ENCODE results near the gene KRT31. TPM values are rescaled to one million over a fixed set of nuclear protein-coding genes. Genes with fewer than 3 reads are reported as not detected.

The KRT31 gene
- total RNA-seq, 2 experiments from 2014 or later = not detected

DNA sequence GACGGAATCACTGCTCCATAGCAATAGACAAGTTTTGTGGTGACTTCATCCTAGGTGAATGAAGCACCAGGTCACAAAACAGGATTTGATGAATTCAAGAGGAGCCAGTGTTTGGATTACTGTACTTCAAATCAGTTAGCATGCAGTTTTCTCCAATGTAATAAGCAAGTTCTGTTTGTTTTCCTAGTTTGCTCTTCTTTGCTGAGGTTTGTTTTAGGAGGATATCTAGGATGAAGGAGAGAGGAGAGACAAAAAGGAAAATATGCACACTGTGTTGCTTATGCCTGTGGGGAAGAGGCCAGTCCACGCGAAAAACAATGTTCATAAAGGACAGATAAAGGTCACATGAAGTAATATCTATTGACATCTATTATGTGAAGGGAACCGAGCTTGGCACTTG is 18.0 kb upstream of the KRT31 start:
- TF ChIP-seq, protein P1, sequence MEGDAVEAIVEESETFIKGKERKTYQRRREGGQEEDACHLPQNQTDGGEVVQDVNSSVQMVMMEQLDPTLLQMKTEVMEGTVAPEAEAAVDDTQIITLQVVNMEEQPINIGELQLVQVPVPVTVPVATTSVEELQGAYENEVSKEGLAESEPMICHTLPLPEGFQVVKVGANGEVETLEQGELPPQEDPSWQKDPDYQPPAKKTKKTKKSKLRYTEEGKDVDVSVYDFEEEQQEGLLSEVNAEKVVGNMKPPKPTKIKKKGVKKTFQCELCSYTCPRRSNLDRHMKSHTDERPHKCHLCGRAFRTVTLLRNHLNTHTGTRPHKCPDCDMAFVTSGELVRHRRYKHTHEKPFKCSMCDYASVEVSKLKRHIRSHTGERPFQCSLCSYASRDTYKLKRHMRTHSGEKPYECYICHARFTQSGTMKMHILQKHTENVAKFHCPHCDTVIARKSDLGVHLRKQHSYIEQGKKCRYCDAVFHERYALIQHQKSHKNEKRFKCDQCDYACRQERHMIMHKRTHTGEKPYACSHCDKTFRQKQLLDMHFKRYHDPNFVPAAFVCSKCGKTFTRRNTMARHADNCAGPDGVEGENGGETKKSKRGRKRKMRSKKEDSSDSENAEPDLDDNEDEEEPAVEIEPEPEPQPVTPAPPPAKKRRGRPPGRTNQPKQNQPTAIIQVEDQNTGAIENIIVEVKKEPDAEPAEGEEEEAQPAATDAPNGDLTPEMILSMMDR (IDR thresholded peaks at IDR 0.05) = no peak
- Mint-ChIP-seq H3K27ac (no peak overlapping the region), H3K9me3 (no peaks in the 10 kb centered on the region), H3K36me3 (ENCODE audit: low read depth) (no peaks in the 10 kb centered on the region), H3K4me1 (ENCODE audit: low read depth) (peaks cover 4% of the 10 kb centered on the region), H3K27me3 (no peaks in the 10 kb centered on the region), H3K4me3 (no peak overlapping the region)
- intact Hi-C loops (cut with micrococcal nuclease) = no loop called here
- POLR2A ChIA-PET = no interaction called here
- CTCF ChIA-PET = interaction anchor here (1.0 kb wide), 1 partner anchor 186 kb away, joined by 3 read pairs; no protein-coding TSS in a partner anchor
- ATAC-seq (no peak), DNase-seq (no peak)

- DNase-seq (no peak), ATAC-seq (no peak)
- Mint-ChIP-seq H3K4me1 (ENCODE audit: low read depth) (peaks cover 5% of the 10 kb centered on the region), H3K36me3 (ENCODE audit: low read depth) (no peaks in the 10 kb centered on the region), H3K27me3 (no peaks in the 10 kb centered on the region), H3K9me3 (no peaks in the 10 kb centered on the region), H3K4me3 (no peak overlapping the region), H3K27ac (no peak overlapping the region)
- CTCF ChIA-PET = interaction anchor here (1.0 kb wide), 1 partner anchor 11 kb away, joined by 3 read pairs; no protein-coding TSS in a partner anchor
- POLR2A ChIA-PET = no interaction called here
- intact Hi-C loops (cut with micrococcal nuclease) = no loop called here
- TF ChIP-seq, protein P1 (IDR thresholded peaks at IDR 0.05) = no peak
Observed at GRCh38 chr17:41413982-41414381, 16.6 kb upstream of the KRT31 start.

- Mint-ChIP-seq H3K9me3 (no peaks in the 10 kb centered on the region), H3K27me3 (no peaks in the 10 kb centered on the region), H3K4me3 (no peak overlapping the region), H3K36me3 (ENCODE audit: low read depth) (no peaks in the 10 kb centered on the region), H3K4me1 (ENCODE audit: low read depth) (peaks cover 9% of the 10 kb centered on the region), H3K27ac (no peak overlapping the region)
- DNase-seq (no peak), ATAC-seq (no peak)
- intact Hi-C loops (cut with micrococcal nuclease) = no loop called here
- ChIA-PET CTCF (interaction anchor here (1.0 kb wide), 1 partner anchor 10 kb away, joined by 3 read pairs; no protein-coding TSS in a partner anchor), POLR2A (no interaction called here)
- TF ChIP-seq, protein P1 (IDR thresholded peaks at IDR 0.05) = no peak
Observed at GRCh38 chr17:41413353-41413957, 16.0 kb upstream of the KRT31 start.

DNA sequence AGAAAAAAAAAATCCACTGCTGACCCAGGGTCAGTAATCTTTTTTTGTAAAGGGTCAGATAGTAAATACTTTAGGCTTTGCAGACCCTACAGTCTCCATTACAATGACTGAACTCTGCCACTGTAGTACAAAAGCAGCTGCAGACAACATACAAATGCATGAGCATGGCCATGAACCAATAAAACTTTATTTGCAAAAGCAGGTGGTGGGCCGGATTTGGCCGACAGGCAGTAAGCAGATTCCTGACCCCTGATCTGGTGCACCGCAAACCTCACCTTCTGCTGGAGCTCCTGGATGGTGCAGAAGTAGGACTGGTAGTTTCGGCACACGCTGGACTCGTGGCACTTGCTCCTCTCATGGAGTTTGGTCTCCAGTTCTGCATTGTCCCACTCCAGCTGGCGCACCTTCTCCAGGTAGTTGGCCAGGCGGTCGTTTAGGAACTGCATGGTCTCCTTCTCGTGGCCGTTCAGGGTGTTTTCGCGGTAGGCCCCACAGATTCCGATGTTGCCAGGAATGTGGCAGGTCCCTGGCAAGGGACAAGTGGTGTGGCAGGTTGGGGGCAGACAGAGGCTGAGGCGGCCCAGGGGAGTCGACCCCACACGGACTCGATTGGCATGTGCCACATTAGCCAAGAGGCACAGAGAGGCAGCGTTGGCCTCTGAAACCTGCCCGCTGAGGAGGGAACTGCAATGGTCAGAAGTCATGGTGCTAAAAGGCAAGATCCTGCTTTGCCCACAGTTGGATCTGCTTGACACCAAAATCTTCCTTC is 13.8 kb upstream of the KRT31 start:
- H3K9me3 Mint-ChIP-seq = no peaks in the 10 kb centered on the region
- H3K27me3 Mint-ChIP-seq = no peaks in the 10 kb centered on the region
- ChIA-PET CTCF (interaction anchor here (0.7 to 1.6 kb wide), 3 partner anchors 40 to 137 kb away, joined by 3 read pairs; no protein-coding TSS in a partner anchor), POLR2A (no interaction called here)
- H3K4me3 Mint-ChIP-seq = no peak overlapping the region
- ATAC-seq (no peak), DNase-seq (no peak)
- no peaks in the 10 kb centered on the region for H3K36me3 Mint-ChIP-seq (ENCODE audit: low read depth)
- H3K4me1 Mint-ChIP-seq (ENCODE audit: low read depth) = peaks cover 9% of the 10 kb centered on the region
- no peak overlapping the region for H3K27ac Mint-ChIP-seq
- intact Hi-C loops (cut with micrococcal nuclease) = no loop called here
- TF ChIP-seq, protein P1 (IDR thresholded peaks at IDR 0.05) = no peak

DNA sequence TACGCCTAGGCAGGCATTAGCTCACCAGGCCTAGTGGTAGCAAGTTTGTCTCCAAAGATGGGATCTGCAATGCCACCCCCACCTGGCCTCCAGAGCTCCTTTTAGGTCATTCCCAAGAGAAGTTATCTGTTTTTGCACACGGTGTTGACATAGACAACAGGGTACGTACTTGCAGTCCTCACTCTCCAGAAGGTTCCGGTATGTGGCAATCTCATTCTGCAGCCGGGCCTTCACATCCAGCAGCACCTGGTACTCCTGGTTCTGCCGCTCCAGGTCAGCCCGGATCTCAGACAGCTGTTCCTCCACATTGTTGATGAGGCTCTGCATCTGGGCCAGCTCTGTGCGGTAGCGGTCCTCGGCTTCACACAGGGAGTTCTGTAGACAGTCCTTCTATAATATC is 9.8 kb upstream of the KRT31 start:
- ATAC-seq = no peak
- TF ChIP-seq, protein P1 (IDR thresholded peaks at IDR 0.05) = no peak
- H3K4me1 Mint-ChIP-seq (ENCODE audit: low read depth) = peaks cover 37% of the 10 kb centered on the region
- H3K27ac Mint-ChIP-seq = no peak overlapping the region
- no peaks in the 10 kb centered on the region for H3K9me3 Mint-ChIP-seq
- intact Hi-C loops (cut with micrococcal nuclease) = no loop called here
- H3K27me3 Mint-ChIP-seq = no peaks in the 10 kb centered on the region
- no peak overlapping the region for H3K4me3 Mint-ChIP-seq
- ChIA-PET POLR2A (no interaction called here), CTCF (no interaction called here)
- H3K36me3 Mint-ChIP-seq (ENCODE audit: low read depth) = no peaks in the 10 kb centered on the region
- DNase-seq = no peak

All from activated CD8-positive, alpha-beta T cell treated with anti-CD3 and anti-CD28 coated beads for 36 hours (primary cell).